Bronchial epithelial cell (primary cell): Measurements from ENCODE around the gene SPEF2. TPM values are rescaled to one million over a fixed set of nuclear protein-coding genes. Genes with fewer than 3 reads are reported as not detected.

Source experiments
- DNase-seq: peaks from one replicate; pipeline ENCODE4 v3.0.0-alpha.2; 2010; ENCODE audit warnings: low read depth
- FAIRE-seq: peaks from 2 replicates; lab custom pipeline; 2011; peaks lifted over from hg19 to GRCh38; lab: Jason Lieb, UNC
- H3K27me3 ChIP-seq: 2 replicates; pipeline ENCODE4 v1.5.1; 2011; ENCODE audit warnings: low read length; ENCODE audit not compliant: control insufficient read depth, insufficient read depth
- H3K36me3 ChIP-seq: 2 replicates; pipeline ENCODE4 v1.5.1; 2011; ENCODE audit warnings: low read length; ENCODE audit not compliant: control insufficient read depth, insufficient read depth
- H3K4me3 ChIP-seq: 2 replicates; pipeline ENCODE4 v1.5.1; 2011; ENCODE audit warnings: mild to moderate bottlenecking, low read depth, low read length, control low read depth
- CTCF ChIP-seq: IDR thresholded peaks from 2 replicates; pipeline ENCODE4 v1.5.1; 2011; ENCODE audit warnings: mild to moderate bottlenecking, moderate library complexity, low read length, control low read depth, inconsistent platforms; ENCODE audit not compliant: insufficient read depth, severe bottlenecking
- total RNA-seq: library from RNA; depleted of rRNA; stranded (reverse); fragments of >200 nt; gene quantifications from 2 replicates; pipeline ENCODE4 v1.2.1, GENCODE V29; 2014

SPEF2 gene
- total RNA-seq, 1 donor from 2014 or later = 1.1 TPM

GRCh38 chr5:35694481-35694880, 76.8 kb downstream of the SPEF2 start:
- DNase-seq (no peak), FAIRE-seq (no peak)
- H3K27me3 ChIP-seq = no peaks in the 10 kb centered on the region
- no peak overlapping the region for H3K4me3 ChIP-seq
- no peaks in the 10 kb centered on the region for H3K36me3 ChIP-seq
- no peak for TF ChIP-seq CTCF

GRCh38 chr5:35698047-35698808, 80.6 kb downstream of the SPEF2 start:
- no peaks in the 10 kb centered on the region for H3K27me3 ChIP-seq
- TF ChIP-seq CTCF = no peak
- FAIRE-seq (no peak), DNase-seq (no peak)
- no peaks in the 10 kb centered on the region for H3K36me3 ChIP-seq
- no peak overlapping the region for H3K4me3 ChIP-seq

DNA sequence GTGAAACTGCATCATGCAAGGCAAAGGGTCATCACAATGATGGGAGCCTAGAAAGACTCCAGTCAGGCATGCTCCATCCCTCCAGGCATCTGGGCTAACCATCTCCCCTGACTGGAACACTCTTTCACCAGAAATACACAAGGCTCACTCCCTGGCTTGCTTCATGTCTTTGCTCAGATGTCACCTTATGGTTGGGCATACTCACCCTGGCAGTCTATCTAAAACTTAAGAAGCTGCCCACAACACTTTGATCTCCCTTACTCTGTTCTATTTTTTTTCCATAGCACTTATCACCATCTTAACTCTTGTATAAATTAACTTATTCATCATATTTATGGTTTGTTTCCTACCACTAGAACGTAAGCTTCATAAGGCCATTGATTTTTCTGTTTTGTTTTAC, 90.0 kb downstream of the SPEF2 start:
- FAIRE-seq = no peak
- H3K4me3 ChIP-seq = no peak overlapping the region
- no peak for DNase-seq
- no peak for TF ChIP-seq CTCF
- H3K27me3 ChIP-seq = no peaks in the 10 kb centered on the region
- no peaks in the 10 kb centered on the region for H3K36me3 ChIP-seq

DNA sequence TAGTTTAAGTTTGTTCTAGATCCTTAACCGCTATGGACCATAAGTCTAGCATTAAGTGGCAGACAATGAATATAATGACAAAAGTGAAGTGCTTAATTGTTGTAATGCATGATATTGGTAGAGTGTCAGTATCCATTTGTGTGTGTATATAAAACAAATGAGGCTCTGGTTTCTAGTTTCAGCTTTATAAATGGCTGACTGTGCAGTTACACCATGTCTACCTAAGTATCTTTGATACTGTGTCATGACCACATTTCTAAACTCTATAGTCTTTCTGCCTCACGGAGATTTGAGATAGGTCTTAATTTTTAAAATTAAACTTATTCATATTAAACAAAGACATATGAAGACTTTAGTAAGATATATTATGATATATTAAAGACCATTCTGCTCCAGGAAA, 92.0 kb downstream of the SPEF2 start:
- no peak for TF ChIP-seq CTCF
- no peak for FAIRE-seq

GRCh38 chr5:35717718-35718117, 100.1 kb downstream of the SPEF2 start:
- Histone ChIP-seq H3K27me3 (no peaks in the 10 kb centered on the region), H3K4me3 (no peak overlapping the region), H3K36me3 (no peaks in the 10 kb centered on the region)
- TF ChIP-seq CTCF = no peak
- FAIRE-seq = no peak
- DNase-seq = no peak

More for the DNA sequence above, 92.0 kb downstream of the SPEF2 start:
- no peak for DNase-seq
- no peaks in the 10 kb centered on the region for H3K27me3 ChIP-seq
- no peaks in the 10 kb centered on the region for H3K36me3 ChIP-seq
- H3K4me3 ChIP-seq = no peak overlapping the region

DNA sequence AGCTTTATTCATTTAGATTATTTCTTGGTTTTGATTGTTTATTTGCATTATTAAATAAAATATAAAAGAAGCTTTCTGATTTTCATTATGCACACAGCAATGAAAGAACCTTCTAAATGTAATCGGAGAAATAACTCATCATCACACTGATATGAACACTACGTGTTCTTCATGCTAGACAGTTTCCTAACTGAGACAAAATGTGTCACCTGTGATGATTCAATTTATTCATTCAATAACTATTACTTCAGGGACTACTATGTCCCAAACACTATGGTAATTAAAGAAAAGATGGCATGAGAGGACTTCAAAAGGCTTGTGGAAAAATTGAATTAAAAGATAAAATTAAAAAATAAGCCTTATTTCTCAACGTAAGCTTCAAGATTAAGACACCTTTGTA, 118.1 kb downstream of the SPEF2 start:
- FAIRE-seq = no peak
- Histone ChIP-seq H3K4me3 (no peak overlapping the region), H3K27me3 (no peaks in the 10 kb centered on the region), H3K36me3 (no peaks in the 10 kb centered on the region)
- DNase-seq = no peak
- no peak for TF ChIP-seq CTCF
